Osteocyte (in vitro differentiated cells): Measurements from ENCODE around the gene RPL3. TPM values are rescaled to one million over a fixed set of nuclear protein-coding genes. Genes with fewer than 3 reads are reported as not detected.

Experiments
- DNase-seq: peaks from one replicate; pipeline ENCODE4 v3.0.0; 2021; ENCODE audit warnings: mixed read lengths; ENCODE audit not compliant: unreplicated experiment; ENCODE audit errors: extremely low spot score
- H3K27ac Mint-ChIP-seq: one replicate; pipeline ENCODE4 v1.8.0; 2021; ENCODE audit warnings: mild to moderate bottlenecking, mixed read lengths; ENCODE audit not compliant: unreplicated experiment
- H3K27me3 Mint-ChIP-seq: one replicate; pipeline ENCODE4 v1.8.0; 2021; ENCODE audit warnings: mixed read lengths; ENCODE audit not compliant: unreplicated experiment
- H3K36me3 Mint-ChIP-seq: one replicate; pipeline ENCODE4 v1.8.0; 2021; ENCODE audit warnings: mixed read lengths; ENCODE audit not compliant: unreplicated experiment
- H3K4me1 Mint-ChIP-seq: one replicate; pipeline ENCODE4 v1.8.0; 2021; ENCODE audit warnings: mixed read lengths; ENCODE audit not compliant: unreplicated experiment
- H3K4me3 Mint-ChIP-seq: one replicate; pipeline ENCODE4 v1.8.0; 2021; ENCODE audit warnings: mild to moderate bottlenecking, moderate library complexity, mixed read lengths; ENCODE audit not compliant: unreplicated experiment
- H3K9me3 Mint-ChIP-seq: one replicate; pipeline ENCODE4 v1.8.0; 2021; ENCODE audit warnings: mixed read lengths; ENCODE audit not compliant: unreplicated experiment
- CTCF ChIP-seq: fragments of 200-600 bp; sonication (generic); IDR thresholded peaks from 2 replicates; pipeline ENCODE4 v1.5.0; 2021; ENCODE audit warnings: antibody characterized with exemption, mild to moderate bottlenecking, moderate library complexity
- total RNA-seq: library from RNA; stranded (reverse); gene quantifications from 2 replicates; pipeline ENCODE4 v1.2.1, GENCODE V29; 2021

Gene RPL3
- total RNA-seq, 1 donor from 2014 or later = 1,792 TPM

GRCh38 chr22:39315389-39315788 is 4.0 kb downstream of the RPL3 start:
- H3K4me3 Mint-ChIP-seq = peak overlapping the region; percentile 99
- H3K36me3 Mint-ChIP-seq = peaks cover 63% of the 10 kb centered on the region
- no peaks in the 10 kb centered on the region for H3K9me3 Mint-ChIP-seq
- H3K27ac Mint-ChIP-seq = peak overlapping the region; percentile 56
- H3K27me3 Mint-ChIP-seq = no peaks in the 10 kb centered on the region
- no peak for TF ChIP-seq CTCF
- no peak for DNase-seq
- peaks cover 65% of the 10 kb centered on the region for H3K4me1 Mint-ChIP-seq

GRCh38 chr22:39314251-39314971 is 5.0 kb downstream of the RPL3 start:
- peaks cover 63% of the 10 kb centered on the region for H3K36me3 Mint-ChIP-seq
- TF ChIP-seq CTCF = peak; percentile 11
- no peak for DNase-seq
- H3K27me3 Mint-ChIP-seq = no peaks in the 10 kb centered on the region
- peak overlapping the region; percentile 27 for H3K27ac Mint-ChIP-seq
- H3K4me1 Mint-ChIP-seq = peaks cover 75% of the 10 kb centered on the region
- H3K9me3 Mint-ChIP-seq = no peaks in the 10 kb centered on the region
- H3K4me3 Mint-ChIP-seq = no peak overlapping the region

- Mint-ChIP-seq H3K4me3 (no peak overlapping the region), H3K27me3 (no peaks in the 10 kb centered on the region), H3K4me1 (peaks cover 84% of the 10 kb centered on the region), H3K27ac (peak overlapping the region; percentile 52), H3K36me3 (peaks cover 60% of the 10 kb centered on the region), H3K9me3 (no peaks in the 10 kb centered on the region)
- no peak for TF ChIP-seq CTCF
- DNase-seq = no peak
These were observed 6.0 kb downstream of the RPL3 start for GRCh38 chr22:39313258-39314001.

- Mint-ChIP-seq H3K27me3 (no peaks in the 10 kb centered on the region), H3K4me1 (peaks cover 81% of the 10 kb centered on the region), H3K36me3 (peaks cover 51% of the 10 kb centered on the region), H3K27ac (no peak overlapping the region), H3K9me3 (no peaks in the 10 kb centered on the region), H3K4me3 (no peak overlapping the region)
- DNase-seq = no peak
- no peak for TF ChIP-seq CTCF
These were observed 7.0 kb downstream of the RPL3 start for GRCh38 chr22:39312410-39312809.
